MCF 10A (cell line): ENCODE data around the gene CALR. TPM values are rescaled to one million over a fixed set of nuclear protein-coding genes. Genes with fewer than 3 reads are reported as not detected.

ENCODE experiments used
- BruUV-seq: library from RNA; stranded (reverse); fragments of 400-500 nt; replicated peaks from 2 replicates; lab custom pipeline; 2021; lab: Mats Ljungman, UMichigan
- CTCF ChIA-PET: fragments of 300-600 bp; sonication (Branson Sonifier 250); formaldehyde crosslinking; extraction: SDS; loops from one replicate; lab custom pipeline; 2021; ENCODE audit warnings: antibody characterized with exemption, inconsistent platforms; lab: Yijun Ruan, JAX
- POLR2A ChIA-PET: fragments of 300-600, 350-650 bp; sonication (Branson Sonifier 250); formaldehyde crosslinking; extraction: SDS; loops from one replicate; lab custom pipeline; 2020; ENCODE audit warnings: antibody characterized with exemption, inconsistent platforms; lab: Yijun Ruan, JAX
- DNase-seq: peaks from one replicate; pipeline ENCODE4 v3.0.0-alpha.2; 2018; ENCODE audit not compliant: unreplicated experiment
- H3K27ac Mint-ChIP-seq: one replicate; pipeline ENCODE4 v1.8.0; 2022; ENCODE audit warnings: mild to moderate bottlenecking, low read depth, mixed read lengths; ENCODE audit not compliant: unreplicated experiment
- H3K27me3 Mint-ChIP-seq: one replicate; pipeline ENCODE4 v1.8.0; 2022; ENCODE audit warnings: mixed read lengths; ENCODE audit not compliant: insufficient read depth, unreplicated experiment
- H3K36me3 Mint-ChIP-seq: one replicate; pipeline ENCODE4 v1.8.0; 2022; ENCODE audit warnings: mild to moderate bottlenecking, moderate library complexity, mixed read lengths; ENCODE audit not compliant: insufficient read depth, unreplicated experiment
- H3K4me1 Mint-ChIP-seq: one replicate; pipeline ENCODE4 v1.8.0; 2022; ENCODE audit warnings: mixed read lengths; ENCODE audit not compliant: insufficient read depth, unreplicated experiment
- H3K4me3 Mint-ChIP-seq: one replicate; pipeline ENCODE4 v1.8.0; 2022; ENCODE audit warnings: mild to moderate bottlenecking, moderate library complexity, mixed read lengths; ENCODE audit not compliant: unreplicated experiment
- H3K9me3 Mint-ChIP-seq: one replicate; pipeline ENCODE4 v1.8.0; 2022; ENCODE audit warnings: mixed read lengths; ENCODE audit not compliant: unreplicated experiment
- intact Hi-C: fragments of 100-400 bp; cut with micrococcal nuclease; formaldehyde crosslinking; loops from 2 replicates; pipeline ENCODE4 v1.14.1; 2022
- total RNA-seq: library from RNA; stranded (reverse); gene quantifications from 2 replicates; pipeline ENCODE4 v1.2.3, GENCODE V29; 2022
- TF ChIP-seq, protein P1 (sequence below): fragments of 200-600 bp; IDR thresholded peaks from one replicate; pipeline ENCODE4 v1.8.0; 2022; ENCODE audit warnings: antibody characterized with exemption, mild to moderate bottlenecking; ENCODE audit not compliant: unreplicated experiment

The CALR gene
- total RNA-seq, 1 experiment from 2014 or later: 792 TPM

DNA sequence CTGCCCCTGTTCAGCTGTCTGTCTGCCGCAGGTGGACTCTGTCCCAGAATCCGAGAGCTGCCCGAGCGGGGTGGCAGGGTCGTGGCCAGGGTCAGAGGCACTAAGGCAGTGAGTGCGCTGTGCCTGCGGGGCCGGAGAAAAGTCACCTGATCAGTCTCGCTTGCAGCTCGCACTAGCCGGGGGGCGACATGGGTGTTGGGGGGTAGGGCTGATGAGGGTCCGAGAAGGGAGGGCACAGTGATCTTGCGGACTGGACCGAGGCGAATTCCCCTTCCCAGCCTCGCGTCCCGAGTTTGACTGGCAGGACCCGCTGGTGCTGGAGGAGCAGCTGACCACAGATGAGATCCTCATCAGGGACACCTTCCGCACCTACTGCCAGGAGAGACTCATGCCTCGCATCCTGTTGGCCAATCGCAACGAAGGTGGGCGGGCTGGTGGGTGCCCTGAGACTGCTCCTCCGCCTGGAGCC is 46.8 kb upstream of the CALR start:
- peak overlapping the region; percentile 69 for H3K27ac Mint-ChIP-seq
- TF ChIP-seq, protein P1, sequence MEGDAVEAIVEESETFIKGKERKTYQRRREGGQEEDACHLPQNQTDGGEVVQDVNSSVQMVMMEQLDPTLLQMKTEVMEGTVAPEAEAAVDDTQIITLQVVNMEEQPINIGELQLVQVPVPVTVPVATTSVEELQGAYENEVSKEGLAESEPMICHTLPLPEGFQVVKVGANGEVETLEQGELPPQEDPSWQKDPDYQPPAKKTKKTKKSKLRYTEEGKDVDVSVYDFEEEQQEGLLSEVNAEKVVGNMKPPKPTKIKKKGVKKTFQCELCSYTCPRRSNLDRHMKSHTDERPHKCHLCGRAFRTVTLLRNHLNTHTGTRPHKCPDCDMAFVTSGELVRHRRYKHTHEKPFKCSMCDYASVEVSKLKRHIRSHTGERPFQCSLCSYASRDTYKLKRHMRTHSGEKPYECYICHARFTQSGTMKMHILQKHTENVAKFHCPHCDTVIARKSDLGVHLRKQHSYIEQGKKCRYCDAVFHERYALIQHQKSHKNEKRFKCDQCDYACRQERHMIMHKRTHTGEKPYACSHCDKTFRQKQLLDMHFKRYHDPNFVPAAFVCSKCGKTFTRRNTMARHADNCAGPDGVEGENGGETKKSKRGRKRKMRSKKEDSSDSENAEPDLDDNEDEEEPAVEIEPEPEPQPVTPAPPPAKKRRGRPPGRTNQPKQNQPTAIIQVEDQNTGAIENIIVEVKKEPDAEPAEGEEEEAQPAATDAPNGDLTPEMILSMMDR: no peak
- H3K4me3 Mint-ChIP-seq: peak overlapping the region; percentile 99
- BruUV-seq: TSS peak; percentile 55
- H3K9me3 Mint-ChIP-seq: no peaks in the 10 kb centered on the region
- H3K36me3 Mint-ChIP-seq: peaks cover 23% of the 10 kb centered on the region
- H3K4me1 Mint-ChIP-seq: peaks cover 16% of the 10 kb centered on the region
- POLR2A ChIA-PET: interaction anchor here (0.6 to 2.3 kb wide), 18 partner anchors 9 to 281 kb away, joined by 3 to 37 read pairs (median 4); partner anchors contain the start of genes DNASE2, FARSA, PRDX2 and RAD23A
- no peaks in the 10 kb centered on the region for H3K27me3 Mint-ChIP-seq
- CTCF ChIA-PET: interaction anchor here (0.7 to 2.3 kb wide), 3 partner anchors 74 to 140 kb away, joined by 3 to 11 read pairs (median 3); partner anchors contain the start of gene BEST2
- intact Hi-C loops: no loop called here
- DNase-seq: no peak

- Mint-ChIP-seq H3K9me3 (no peaks in the 10 kb centered on the region), H3K4me3 (peak overlapping the region; percentile 36), H3K4me1 (peaks cover 16% of the 10 kb centered on the region), H3K27ac (no peak overlapping the region), H3K36me3 (peaks cover 23% of the 10 kb centered on the region), H3K27me3 (no peaks in the 10 kb centered on the region)
- intact Hi-C loops: no loop called here
- BruUV-seq: no TSS peak
- TF ChIP-seq, protein P1: no peak
- ChIA-PET POLR2A (no interaction called here), CTCF (interaction anchor here (0.6 to 0.7 kb wide), 2 partner anchors 46 to 201 kb away, joined by 3 to 6 read pairs; no protein-coding TSS in a partner anchor)
- no peak for DNase-seq
Observed at GRCh38 chr19:12893582-12893981, 44.8 kb upstream of the CALR start.

GRCh38 chr19:12896460-12896859 is 41.9 kb upstream of the CALR start:
- BruUV-seq: no TSS peak
- TF ChIP-seq, protein P1: no peak
- Mint-ChIP-seq H3K27ac (no peak overlapping the region), H3K4me3 (no peak overlapping the region), H3K9me3 (no peaks in the 10 kb centered on the region), H3K4me1 (peaks cover 6% of the 10 kb centered on the region), H3K27me3 (no peaks in the 10 kb centered on the region), H3K36me3 (peaks cover 24% of the 10 kb centered on the region)
- POLR2A ChIA-PET: no interaction called here
- no peak for DNase-seq
- intact Hi-C loops: no loop called here
- CTCF ChIA-PET: no interaction called here

- intact Hi-C loops: no loop called here
- Mint-ChIP-seq H3K9me3 (no peaks in the 10 kb centered on the region), H3K36me3 (peaks cover 19% of the 10 kb centered on the region), H3K4me1 (no peaks in the 10 kb centered on the region), H3K4me3 (no peak overlapping the region), H3K27me3 (no peaks in the 10 kb centered on the region), H3K27ac (no peak overlapping the region)
- TF ChIP-seq, protein P1: no peak
- DNase-seq: no peak
- ChIA-PET CTCF (no interaction called here), POLR2A (interaction anchor here (1.1 to 3.3 kb wide), 4 partner anchors 8 to 19 kb away, joined by 3 to 13 read pairs (median 8); partner anchors contain the start of genes DNASE2, GCDH and SYCE2)
- BruUV-seq: no TSS peak
Observed at GRCh38 chr19:12899891-12900518, 38.4 kb upstream of the CALR start.
